K562 (cell line): ENCODE data around the gene C1QTNF9B. TPM values are rescaled to one million over a fixed set of nuclear protein-coding genes. Genes with fewer than 3 reads are reported as not detected.

Experiments used
- ATAC-seq: fragments of 200-7000 bp; cut with Tn5 transposase; 3 replicates; pipeline ENCODE4 v1.9.1; 2020; ENCODE audit warnings: moderate library complexity
- BruUV-seq: library from RNA; stranded (reverse); fragments of 400-500 nt; replicated peaks from 2 replicates; lab custom pipeline; 2021; lab: Mats Ljungman, UMichigan
- CTCF ChIA-PET: fragments of 300-600 bp; formaldehyde crosslinking; extraction: SDS; loops from one replicate; lab custom pipeline; 2021; ENCODE audit warnings: low intra/inter-chr PET ratio; lab: Yijun Ruan, JAX
- POLR2A ChIA-PET: fragments of 300-600, 350-650 bp; sonication (Branson Sonifier 250); formaldehyde crosslinking; extraction: SDS; loops from one replicate; lab custom pipeline; 2021; ENCODE audit warnings: antibody characterized with exemption, inconsistent platforms; lab: Yijun Ruan, JAX
- DNase-seq, 4 experiments: peaks; one replicate each; pipeline versions ENCODE4 v3.0.0 to v3.0.0-alpha.2; 2011 to 2018; ENCODE audit warnings: low spot score in 3 of 4, mixed read lengths in 3 of 4; ENCODE audit errors: extremely low read depth in 1 of 4
- FAIRE-seq: peaks from 2 replicates; lab custom pipeline; 2011; peaks lifted over from hg19 to GRCh38; lab: Jason Lieb, UNC
- H2AFZ ChIP-seq: 2 replicates; pipeline ENCODE4 v1.6.0; 2011; ENCODE audit warnings: low read depth, low read length, control low read depth, inconsistent platforms
- H3K27ac ChIP-seq: fragments of 200-600 bp; 3 replicates; pipeline ENCODE4 v1.8.0; 2011; ENCODE audit warnings: low read depth, mild to moderate bottlenecking, control low read depth, inconsistent platforms, low read length, moderate library complexity, mixed read lengths; ENCODE audit errors: extremely low read depth
- H3K27me3 ChIP-seq, 2 experiments: fragments of 300-600 bp in 1 of 2; 2 replicates in 1 of 2; 3 replicates in 1 of 2; pipeline versions ENCODE4 v1.6.0 to v1.8.0; 2011; ENCODE audit warnings: inconsistent platforms in 2 of 2, low read length in 2 of 2, mild to moderate bottlenecking in 1 of 2, mixed read lengths in 1 of 2, moderate library complexity in 1 of 2; ENCODE audit not compliant: control insufficient read depth in 2 of 2, insufficient read depth in 2 of 2
- H3K36me3 ChIP-seq: fragments of 300-600 bp; 3 replicates; pipeline ENCODE4 v1.8.0; 2011; ENCODE audit warnings: mild to moderate bottlenecking, low read length, inconsistent platforms; ENCODE audit not compliant: control insufficient read depth, insufficient read depth
- H3K4me1 ChIP-seq, 2 experiments: fragments of 200-600 bp in 1 of 2; replicated peaks in 1 of 2; 2 replicates in 1 of 2; 3 replicates in 1 of 2; pipeline versions ENCODE4 v1.5.1 to v1.8.0; 2011; ENCODE audit warnings: inconsistent platforms in 2 of 2, low read length in 2 of 2, mild to moderate bottlenecking in 1 of 2, mixed read lengths in 1 of 2, moderate library complexity in 1 of 2; ENCODE audit not compliant: control insufficient read depth in 2 of 2, insufficient read depth in 2 of 2
- H3K4me2 ChIP-seq: 2 replicates; pipeline ENCODE4 v1.6.1; 2011; ENCODE audit warnings: low read length, control low read depth, inconsistent platforms, mixed read lengths; ENCODE audit not compliant: insufficient read depth
- H3K4me3 ChIP-seq: fragments of 200-600 bp; sonication (generic), shearing (Covaris generic); 2 replicates; pipeline ENCODE4 v1.5.1; 2016; ENCODE audit warnings: control low read depth, inconsistent platforms
- H3K79me2 ChIP-seq: fragments of 200-600 bp; 3 replicates; pipeline ENCODE4 v1.8.0; 2011; ENCODE audit warnings: low read length, inconsistent platforms; ENCODE audit not compliant: control insufficient read depth, insufficient read depth
- H3K9ac ChIP-seq, 2 experiments: 2 replicates each; pipeline versions ENCODE4 v1.6.0 to v1.6.1; 2011; ENCODE audit warnings: low read depth in 2 of 2, low read length in 2 of 2, control low read depth in 1 of 2, inconsistent platforms in 1 of 2, mild to moderate bottlenecking in 1 of 2, mixed read lengths in 1 of 2; ENCODE audit not compliant: insufficient read depth in 1 of 2
- H3K9me1 ChIP-seq: one replicate; pipeline ENCODE4 v1.6.0; 2011; ENCODE audit warnings: inconsistent platforms, mild to moderate bottlenecking, low read length, moderate library complexity; ENCODE audit not compliant: control insufficient read depth, insufficient read depth
- H3K9me3 ChIP-seq: replicated peaks from 2 replicates; pipeline ENCODE4 v1.5.1; 2011; ENCODE audit warnings: low read depth, low read length, inconsistent platforms; ENCODE audit not compliant: control insufficient read depth, insufficient read depth
- H4K20me1 ChIP-seq: replicated peaks from 2 replicates; pipeline ENCODE4 v1.6.1; 2011; ENCODE audit warnings: low read length, inconsistent platforms, mixed read lengths; ENCODE audit not compliant: control insufficient read depth, insufficient read depth
- ARID2 ChIP-seq: fragments of 450-650 bp; IDR thresholded peaks from 2 replicates; pipeline ENCODE4 v1.6.1; 2017; ENCODE audit warnings: antibody characterized with exemption, mild to moderate bottlenecking
- CUX1 ChIP-seq: fragments of 200-800 bp; sonication (Bioruptor generic); IDR thresholded peaks from 2 replicates; pipeline ENCODE4 v1.6.1; 2016; ENCODE audit warnings: missing genetic modification characterization, missing compliant biosample characterization
- ELF4 ChIP-seq: fragments of 450-650 bp; formaldehyde crosslinking; IDR thresholded peaks from 2 replicates; pipeline ENCODE4 v1.4.0; 2022; ENCODE audit warnings: missing genetic modification characterization
- GTF2B ChIP-seq: IDR thresholded peaks from 2 replicates; pipeline ENCODE4 v1.6.1; 2011; ENCODE audit not compliant: insufficient read length; ENCODE audit errors: extremely low read depth
- KLF6 ChIP-seq: fragments of 250-450 bp; sonication (Bioruptor Pico); IDR thresholded peaks from 2 replicates; pipeline ENCODE4 v1.4.0; 2020; ENCODE audit warnings: mild to moderate bottlenecking, moderate library complexity, borderline replicate concordance
- MAFK ChIP-seq: IDR thresholded peaks from 2 replicates; pipeline ENCODE4 v1.6.1; 2011; ENCODE audit warnings: low read length, improper control_type of control experiment
- NRF1 ChIP-seq, 2 experiments: fragments of 450-650 bp; IDR thresholded peaks in 1 of 2; conservative IDR thresholded peaks in 1 of 2; 2 replicates each; pipeline ENCODE4 v1.6.1; 2014; ENCODE audit warnings: mild to moderate bottlenecking in 2 of 2
- SMARCA4 ChIP-seq: fragments of 450-650 bp; IDR thresholded peaks from 2 replicates; pipeline ENCODE4 v1.6.1; 2016
- SUPT5H ChIP-seq: fragments of 450-650 bp; IDR thresholded peaks from 2 replicates; pipeline ENCODE4 v1.6.1; 2016
- THRAP3 ChIP-seq: fragments of 450-650 bp; IDR thresholded peaks from 2 replicates; pipeline ENCODE4 v1.6.1; 2016; ENCODE audit warnings: mild to moderate bottlenecking, inconsistent platforms, borderline replicate concordance
- ZBED1 ChIP-seq: IDR thresholded peaks from 2 replicates; pipeline ENCODE4 v1.6.1; 2014
- ZFP1 ChIP-seq: fragments of 450-650 bp; formaldehyde crosslinking; IDR thresholded peaks from 2 replicates; pipeline ENCODE4 v1.4.0; 2020; ENCODE audit warnings: mild to moderate bottlenecking, mixed read lengths
- ZNF232 ChIP-seq: sonication (generic); formaldehyde crosslinking; IDR thresholded peaks from 2 replicates; pipeline ENCODE4 v1.8.0; 2022; ENCODE audit warnings: mild to moderate bottlenecking, missing genetic modification reagents
- WGBS: fragments of 100-300 bp; shearing (Covaris generic); methylation state at CpG from one replicate; pipeline ENCODE4 v1.1.6; 2016; ENCODE audit warnings: low coverage, mixed read lengths; ENCODE audit not compliant: insufficient coverage; ENCODE audit errors: missing lambda C conversion rate; 5-methylcytosine and 5-hydroxymethylcytosine counted together
- in situ Hi-C: fragments of 300-500 bp; cut with MboI; formaldehyde crosslinking; loops from 4 replicates; pipeline ENCODE4 v1.15.0; 2018; ENCODE audit warnings: inconsistent platforms, mixed read lengths
- intact Hi-C: fragments of 100-400 bp; cut with micrococcal nuclease; formaldehyde crosslinking; loops from 2 replicates; pipeline ENCODE4 v1.14.2; 2022
- polyA plus RNA-seq, 8 experiments: library from polyadenylated mRNA; depleted of rRNA in 4 of 8; stranded (reverse) in 5 of 8; unstranded in 3 of 8; fragments of >200 nt; fragmentation: Nextera tagmentation in 2 of 8; fragmentation: Illumina TruSeq in 1 of 8; extraction: Ambion mirVana in 2 of 8; extraction: Trizol in 1 of 8; gene quantifications; 2 replicates each; pipeline versions ENCODE4 v1.2.1 to v1.2.3, GENCODE V29; 2011 to 2014; ENCODE audit warnings: inconsistent platforms in 1 of 8, missing spikeins in 1 of 8
- total RNA-seq, 7 experiments: library from RNA; depleted of rRNA in 6 of 7; stranded (reverse); fragments of >200 nt in 6 of 7; fragmentation: Illumina TruSeq in 2 of 7; extraction: Trizol in 2 of 7; gene quantifications; 2 replicates each; pipeline versions ENCODE4 v1.2.1 to v1.2.3, GENCODE V29; 2011 to 2021; ENCODE audit warnings: low replicate concordance in 1 of 7
- TF ChIP-seq, protein P1 (sequence below): fragments of 450-650 bp; IDR thresholded peaks from 2 replicates; pipeline ENCODE4 v1.6.1; 2016; ENCODE audit warnings: borderline replicate concordance

The C1QTNF9B gene
- total and polyA plus RNA-seq, 9 of the 15 experiments (the other 6 are each of a cell fraction or from before 2014, with no cell fraction given): 0.14 to 0.94 (median 0.35) TPM; not detected in 3

- no peaks in the 10 kb centered on the region for H3K9me3 ChIP-seq
- H3K27me3 ChIP-seq: no peaks in the 10 kb centered on the region
- DNase-seq: no peak
- intact Hi-C loops (no loop called here), in situ Hi-C loops (no loop called here)
- no peak overlapping the region for H3K4me3 ChIP-seq
- H3K9ac ChIP-seq: no peak overlapping the region
- ChIA-PET CTCF (no interaction called here), POLR2A (no interaction called here)
- WGBS: 0% methylated on average over 1 of the region's 8 CpGs
- no peak overlapping the region for H2AFZ ChIP-seq
- H3K4me1 ChIP-seq: no peaks in the 10 kb centered on the region
- H3K27ac ChIP-seq: no peak overlapping the region
- H3K79me2 ChIP-seq: no peaks in the 10 kb centered on the region
- no peaks in the 10 kb centered on the region for H3K36me3 ChIP-seq
- BruUV-seq: no TSS peak
- FAIRE-seq: no peak
- H3K4me2 ChIP-seq: no peak overlapping the region
- H4K20me1 ChIP-seq: no peaks in the 10 kb centered on the region
- no peaks in the 10 kb centered on the region for H3K9me1 ChIP-seq
- ATAC-seq: no peak
- TF ChIP-seq KLF6 (no peak), ZFP1 (CRISPR knock-in tag) (no peak), SMARCA4 (no peak), GTF2B (no peak), SUPT5H (no peak), ARID2 (no peak), NRF1 (conservative IDR thresholded peaks at IDR 0.05 in 1 of 2, IDR thresholded peaks at IDR 0.05 in 1 of 2) (no peak), ZBED1 (no peak), ZNF232 (no peak), CUX1 (CRISPR knock-in tag) (no peak), THRAP3 (no peak), MAFK (no peak), ELF4 (CRISPR knock-in tag) (no peak)
- TF ChIP-seq, protein P1, sequence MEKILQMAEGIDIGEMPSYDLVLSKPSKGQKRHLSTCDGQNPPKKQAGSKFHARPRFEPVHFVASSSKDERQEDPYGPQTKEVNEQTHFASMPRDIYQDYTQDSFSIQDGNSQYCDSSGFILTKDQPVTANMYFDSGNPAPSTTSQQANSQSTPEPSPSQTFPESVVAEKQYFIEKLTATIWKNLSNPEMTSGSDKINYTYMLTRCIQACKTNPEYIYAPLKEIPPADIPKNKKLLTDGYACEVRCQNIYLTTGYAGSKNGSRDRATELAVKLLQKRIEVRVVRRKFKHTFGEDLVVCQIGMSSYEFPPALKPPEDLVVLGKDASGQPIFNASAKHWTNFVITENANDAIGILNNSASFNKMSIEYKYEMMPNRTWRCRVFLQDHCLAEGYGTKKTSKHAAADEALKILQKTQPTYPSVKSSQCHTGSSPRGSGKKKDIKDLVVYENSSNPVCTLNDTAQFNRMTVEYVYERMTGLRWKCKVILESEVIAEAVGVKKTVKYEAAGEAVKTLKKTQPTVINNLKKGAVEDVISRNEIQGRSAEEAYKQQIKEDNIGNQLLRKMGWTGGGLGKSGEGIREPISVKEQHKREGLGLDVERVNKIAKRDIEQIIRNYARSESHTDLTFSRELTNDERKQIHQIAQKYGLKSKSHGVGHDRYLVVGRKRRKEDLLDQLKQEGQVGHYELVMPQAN: no peak
These were observed 49.6 kb upstream of the C1QTNF9B start for GRCh38 chr13:23946900-23947299.
